Kidney epithelial cell (primary cell): ENCODE results near the gene BMPR2. TPM values are rescaled to one million over a fixed set of nuclear protein-coding genes. Genes with fewer than 3 reads are reported as not detected.
"Not testable (repeated sequence)": the region's sequence is repeated elsewhere in the genome, so short reads cannot be mapped to it uniquely, and the experiment has no call there.

Experiments
- DNase-seq: peaks from one replicate; pipeline ENCODE4 v3.0.0-alpha.2; 2010; ENCODE audit warnings: low read depth
- H3K27me3 ChIP-seq: 2 replicates; pipeline ENCODE4 v1.6.0; 2011; ENCODE audit warnings: low read length; ENCODE audit not compliant: control insufficient read depth, insufficient read depth
- H3K36me3 ChIP-seq: 2 replicates; pipeline ENCODE4 v1.5.1; 2011; ENCODE audit warnings: low read length; ENCODE audit not compliant: control insufficient read depth, insufficient read depth
- H3K4me3 ChIP-seq: 2 replicates; pipeline ENCODE4 v1.5.1; 2011; ENCODE audit warnings: low read depth, mild to moderate bottlenecking, control low read depth, low read length
- CTCF ChIP-seq: IDR thresholded peaks from 2 replicates; pipeline ENCODE4 v1.5.1; 2011; ENCODE audit warnings: mild to moderate bottlenecking, moderate library complexity, low read length, control low read depth, inconsistent platforms; ENCODE audit not compliant: insufficient read depth, poor library complexity, severe bottlenecking
- total RNA-seq: library from RNA; depleted of rRNA; stranded (reverse); fragments of >200 nt; gene quantifications from 2 replicates; pipeline ENCODE4 v1.2.3, GENCODE V29; 2015

The BMPR2 gene
- total RNA-seq, 1 donor from 2014 or later, result 44.8 TPM

- no peak for DNase-seq
- Histone ChIP-seq H3K27me3 (no peaks in the 10 kb centered on the region), H3K4me3 (peak overlapping the region; percentile 81), H3K36me3 (no peaks in the 10 kb centered on the region)
- TF ChIP-seq CTCF, result no peak
Measured at GRCh38 chr2:202377207-202377761, 1.2 kb downstream of the BMPR2 start.

- Histone ChIP-seq H3K4me3 (peak overlapping the region; percentile 81), H3K36me3 (no peaks in the 10 kb centered on the region), H3K27me3 (no peaks in the 10 kb centered on the region)
- TF ChIP-seq CTCF, result no peak
- DNase-seq, result no peak
Measured at GRCh38 chr2:202378001-202378400, 1.9 kb downstream of the BMPR2 start.

- no peaks in the 10 kb centered on the region for H3K27me3 ChIP-seq
- no peak for DNase-seq
- TF ChIP-seq CTCF, result no peak
- H3K4me3 ChIP-seq, result peak overlapping the region; percentile 81
- no peaks in the 10 kb centered on the region for H3K36me3 ChIP-seq
Measured at GRCh38 chr2:202378662-202379358, 2.7 kb downstream of the BMPR2 start.

- Histone ChIP-seq H3K27me3 (no peaks in the 10 kb centered on the region), H3K36me3 (no peaks in the 10 kb centered on the region), H3K4me3 (no peak overlapping the region)
- no peak for TF ChIP-seq CTCF
- no peak for DNase-seq
Measured at GRCh38 chr2:202382684-202383083, 6.6 kb downstream of the BMPR2 start.

GRCh38 chr2:202386495-202386894 is 10.4 kb downstream of the BMPR2 start:
- not testable (repeated sequence) for H3K27me3 ChIP-seq, H3K36me3 ChIP-seq, DNase-seq, H3K4me3 ChIP-seq

- no peak for DNase-seq
- no peak for TF ChIP-seq CTCF
- no peaks in the 10 kb centered on the region for H3K27me3 ChIP-seq
- H3K36me3 ChIP-seq, result no peaks in the 10 kb centered on the region
- H3K4me3 ChIP-seq, result no peak overlapping the region
Measured at GRCh38 chr2:202387608-202388342, 11.6 kb downstream of the BMPR2 start.
